HPDE6-E6E7 (cell line): Measurements from ENCODE around the gene NAE1.
"Not testable (repeated sequence)": the region's sequence is repeated elsewhere in the genome, so short reads cannot be mapped to it uniquely, and the experiment has no call there.

ENCODE experiments used
- DNase-seq: peaks from one replicate; pipeline ENCODE4 v3.0.0; 2011; ENCODE audit warnings: missing footprints; ENCODE audit errors: extremely low spot score

Gene NAE1

DNA sequence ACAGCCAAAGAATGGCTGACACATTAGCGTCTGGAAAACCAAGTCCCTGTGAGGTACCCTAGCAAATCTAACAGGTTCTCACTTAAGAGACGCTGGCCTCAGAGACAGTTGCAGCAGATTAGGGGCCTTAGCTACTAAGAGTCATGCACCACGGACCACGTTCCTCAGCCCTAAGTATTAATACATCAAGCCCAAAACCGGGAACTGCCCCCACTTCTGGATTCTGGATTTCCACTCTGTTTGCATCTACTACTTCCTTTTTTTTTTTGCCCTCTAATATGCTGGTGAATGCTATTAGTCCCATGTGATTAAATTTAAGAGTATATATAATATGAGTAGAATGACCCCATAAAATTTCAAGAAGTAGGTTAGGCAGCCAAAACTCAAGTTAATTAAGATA, 28.6 kb downstream of the NAE1 start:
- DNase-seq, result no peak

GRCh38 chr16:66801320-66802105, 29.3 kb downstream of the NAE1 start, which contains the start of gene TERB1:
TSS of gene TERB1 (minus strand) at chr16:66801584. CDS start at chr16:66796798, 4,786 bp downstream.
- no peak for DNase-seq

DNA sequence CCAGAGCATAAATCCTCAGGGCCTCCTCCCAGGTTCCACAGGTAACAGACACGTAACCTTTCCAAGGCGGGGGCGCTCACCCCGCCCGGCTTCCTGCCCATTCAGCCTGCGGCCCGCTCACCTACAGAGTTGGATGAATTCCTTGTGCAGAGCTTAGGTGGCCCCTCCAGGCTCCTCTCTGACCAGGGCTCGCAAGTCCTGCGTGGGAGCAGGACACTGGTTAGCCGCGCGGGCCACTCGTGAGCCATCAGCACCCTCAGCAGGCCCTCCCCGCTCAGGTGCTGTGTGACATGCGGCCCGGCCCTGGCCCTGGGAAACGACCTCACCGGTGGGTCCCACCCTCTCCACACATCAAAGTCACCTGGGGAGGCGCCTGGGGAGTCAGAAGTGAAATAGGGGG, 29.9 kb downstream of the NAE1 start:
- no peak for DNase-seq

DNA sequence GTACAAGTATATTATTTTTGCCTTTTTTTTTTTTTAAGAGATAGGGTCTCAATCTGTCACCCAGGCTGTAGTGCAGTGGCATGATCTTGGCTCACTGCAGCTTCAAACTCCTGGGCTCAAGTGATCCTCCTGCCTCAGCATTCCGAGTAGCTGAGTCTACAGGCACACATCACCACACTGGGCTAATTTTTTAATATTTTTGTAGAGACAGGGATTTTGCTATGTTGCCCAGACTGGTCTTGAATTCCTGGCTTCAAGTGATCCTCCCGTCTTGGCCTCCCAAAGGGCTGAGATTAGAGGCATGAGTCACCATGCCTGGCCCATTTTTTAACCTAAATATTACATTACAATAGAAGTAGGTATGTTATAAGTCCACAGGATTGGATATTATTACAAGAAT, 32.6 kb downstream of the NAE1 start:
- no peak for DNase-seq

GRCh38 chr16:66793984-66794383, 36.8 kb downstream of the NAE1 start:
- not testable (repeated sequence) for DNase-seq

DNA sequence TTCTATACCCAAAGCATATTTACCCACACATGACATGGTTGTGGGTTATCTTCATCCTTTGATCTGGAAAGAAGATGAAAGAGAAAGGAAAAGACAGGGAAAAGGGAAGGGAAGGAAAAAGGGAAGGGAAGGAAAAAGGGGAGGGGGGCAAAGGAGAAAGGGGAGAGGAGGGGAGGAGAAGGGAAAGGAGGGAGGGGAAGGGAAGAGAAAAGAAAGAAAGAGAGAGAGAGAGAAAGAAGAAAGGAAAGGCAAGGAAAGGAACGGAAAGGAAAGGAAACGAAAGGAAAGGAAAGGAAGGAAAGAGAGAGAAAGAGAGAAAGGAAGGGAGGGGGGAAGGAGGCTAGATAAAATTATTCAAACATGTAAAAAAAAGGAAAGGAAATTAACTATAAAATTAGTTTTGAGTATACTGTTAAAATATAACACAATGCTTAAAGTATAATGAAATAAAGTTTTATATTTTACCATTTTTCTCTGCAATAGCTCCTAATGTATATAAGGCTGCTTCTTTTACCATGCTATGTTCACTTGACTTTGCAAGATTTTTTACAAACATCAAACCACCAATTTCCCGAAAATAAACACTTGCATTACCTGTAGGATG, 40.5 kb downstream of the NAE1 start:
- no peak for DNase-seq

DNA sequence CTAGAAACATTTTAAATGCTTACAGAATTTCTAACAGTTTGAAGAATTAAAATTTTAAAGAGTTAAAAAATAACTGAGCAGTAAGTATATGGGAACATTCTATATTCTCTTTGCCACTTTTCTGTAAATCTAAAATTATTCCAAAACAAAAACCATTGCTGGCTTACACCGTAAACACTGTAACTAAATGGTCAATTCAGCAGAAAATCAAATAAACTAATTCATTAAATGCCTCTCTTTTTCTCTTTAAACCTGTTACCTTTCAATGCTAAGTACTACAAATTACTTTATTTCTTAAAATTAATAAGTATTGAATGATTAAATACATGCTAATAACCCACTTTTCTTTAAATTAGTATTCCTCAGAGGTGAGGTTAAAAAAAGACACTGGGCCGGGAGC, 43.3 kb downstream of the NAE1 start:
- no peak for DNase-seq

DNA sequence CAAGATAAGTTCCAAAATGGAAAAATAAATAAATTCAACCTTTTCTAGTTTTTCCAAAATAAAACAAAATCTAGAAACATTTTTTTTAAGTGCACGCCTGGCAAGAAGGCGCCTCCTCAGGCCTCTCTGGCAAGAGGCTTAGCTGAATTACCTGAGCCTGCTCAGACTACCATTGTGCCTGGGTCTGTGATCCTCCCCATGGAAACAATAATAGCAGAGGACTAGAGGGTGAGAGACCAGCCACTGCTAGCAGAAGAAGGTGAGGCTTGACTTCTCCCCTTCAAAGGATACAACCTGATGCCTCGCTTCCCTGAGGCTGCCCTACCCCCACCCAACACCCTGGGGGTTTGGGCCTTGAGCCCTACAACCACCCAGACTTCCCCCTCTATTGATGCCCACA, 44.2 kb downstream of the NAE1 start:
- DNase-seq, result no peak

DNA sequence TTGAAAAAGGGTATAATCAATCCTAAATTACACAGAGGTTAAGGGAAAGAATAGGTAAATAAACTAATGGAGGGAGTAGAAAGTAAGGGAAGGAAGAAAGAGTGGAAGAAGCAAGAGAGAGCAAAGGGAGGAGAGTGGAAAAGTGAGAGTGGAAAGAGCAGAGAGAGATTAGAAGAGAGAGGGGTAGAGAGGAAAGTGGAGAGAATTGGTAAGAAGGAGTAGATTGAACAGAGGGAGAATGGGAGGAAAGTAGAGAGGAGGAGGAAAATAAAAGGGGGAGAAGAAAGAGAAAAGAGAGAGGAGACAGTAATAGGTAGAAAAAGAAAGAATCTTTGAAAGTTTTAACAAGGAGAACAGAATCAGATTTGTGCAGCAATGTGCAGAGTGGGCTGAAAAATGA, 54.3 kb downstream of the NAE1 start:
- DNase-seq, result no peak

DNA sequence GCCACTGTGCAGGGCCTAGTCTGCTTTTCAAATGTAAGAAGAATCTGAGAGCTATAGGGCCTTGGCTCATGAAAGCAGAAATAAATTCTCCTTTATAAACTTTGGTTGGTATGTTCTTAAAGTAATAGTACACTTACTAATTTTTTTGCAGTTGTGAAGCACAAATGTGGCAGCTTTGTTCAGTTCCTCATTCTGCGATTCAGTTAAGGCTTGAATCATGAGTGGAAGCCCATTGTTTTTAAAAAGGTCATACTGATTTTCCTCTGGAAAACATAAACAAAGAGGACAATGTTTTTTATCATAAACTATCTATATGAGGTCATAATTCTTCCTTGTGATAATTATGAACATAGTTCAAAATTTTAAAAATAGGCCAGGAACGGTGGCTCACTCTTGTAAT, 55.8 kb downstream of the NAE1 start:
- no peak for DNase-seq

GRCh38 chr16:66758086-66758485, 72.7 kb downstream of the NAE1 start:
- DNase-seq, result no peak

GRCh38 chr16:66754819-66755218, 76.0 kb downstream of the NAE1 start:
- no peak for DNase-seq

DNA sequence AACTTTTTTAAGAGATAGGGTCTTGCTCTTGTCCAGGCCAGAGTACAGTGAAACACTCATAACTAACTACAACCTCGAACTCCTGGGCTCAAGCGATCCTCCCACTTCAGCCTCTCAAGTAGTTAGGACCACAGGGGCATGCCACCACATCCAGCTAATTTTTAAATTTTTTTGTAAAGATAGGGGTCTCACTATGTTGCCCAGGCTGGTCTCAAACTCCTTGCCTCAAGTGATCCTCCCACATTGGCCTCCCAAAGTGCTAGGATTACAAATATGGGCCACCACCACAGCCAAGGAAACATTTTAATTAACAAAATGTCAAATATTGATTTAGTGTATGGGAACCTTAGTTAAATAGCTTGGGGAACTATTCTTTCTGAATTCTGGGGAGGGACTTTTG, 76.6 kb downstream of the NAE1 start:
- DNase-seq, result no peak

DNA sequence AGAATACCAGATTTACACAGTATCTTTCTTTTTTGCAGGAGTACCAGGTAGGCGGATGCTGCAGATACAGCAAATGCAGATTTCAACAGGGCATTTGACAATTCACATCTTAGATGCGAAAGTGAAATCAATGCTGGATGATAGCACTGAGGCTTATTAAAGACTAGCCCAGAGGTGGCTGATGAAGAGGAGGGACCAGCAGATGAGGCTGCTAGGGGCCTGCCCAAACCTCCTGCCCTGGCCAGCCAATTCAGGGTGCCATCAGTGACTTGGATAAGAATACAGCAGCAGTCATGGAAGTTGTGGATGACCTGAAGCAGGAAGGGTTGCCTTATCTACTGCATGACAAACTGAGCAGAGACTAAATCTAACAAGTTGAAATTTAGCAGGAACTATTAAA, 77.8 kb downstream of the NAE1 start:
- no peak for DNase-seq
